GM19025 (cell line): ENCODE measurements around the gene NEURL2.
"Not testable (repeated sequence)": the region's sequence is repeated elsewhere in the genome, so short reads cannot be mapped to it uniquely, and the experiment has no call there.

Source experiments
- ATAC-seq: cut with Tn5 transposase; IDR thresholded peaks from one replicate; pipeline ENCODE4 v1.9.1; 2021; ENCODE audit warnings: mild to moderate bottlenecking, low read depth, moderate library complexity; ENCODE audit not compliant: unreplicated experiment

The NEURL2 gene

GRCh38 chr20:45890985-45891983 is at the start of gene NEURL2, which contains the start of gene CTSA:
Gene NEURL2 (minus strand): TSS chr20:45891208. CDS start chr20:45890991, 217 bp downstream.
Gene CTSA (plus strand): TSS chr20:45891335. CDS start chr20:45891569, 234 bp downstream.
- ATAC-seq: peak; percentile 68

- no peak for ATAC-seq
These were observed 49.5 kb upstream of the NEURL2 start for GRCh38 chr20:45940469-45940868.

GRCh38 chr20:45940053-45940452 is 49.0 kb upstream of the NEURL2 start:
- ATAC-seq: no peak

GRCh38 chr20:45938727-45939438 is 47.9 kb upstream of the NEURL2 start:
- ATAC-seq: no peak

- ATAC-seq: no peak
These were observed 46.8 kb upstream of the NEURL2 start for GRCh38 chr20:45937765-45938164.

- peak; percentile 1 for ATAC-seq
These were observed 44.5 kb upstream of the NEURL2 start for GRCh38 chr20:45935416-45936046.

GRCh38 chr20:45934586-45935415 is 43.8 kb upstream of the NEURL2 start, which contains the start of gene PCIF1:
Gene PCIF1 (plus strand): TSS chr20:45934683. CDS start chr20:45939000, 4,317 bp downstream.
- ATAC-seq: peak; percentile 70

- peak; percentile 14 for ATAC-seq
These were observed 43.1 kb upstream of the NEURL2 start for GRCh38 chr20:45934046-45934585.

- ATAC-seq: no peak
These were observed 42.4 kb upstream of the NEURL2 start for GRCh38 chr20:45933266-45934045.

GRCh38 chr20:45931680-45932079 is 40.7 kb upstream of the NEURL2 start:
- ATAC-seq: not testable (repeated sequence)

- ATAC-seq: no peak
These were observed 36.3 kb upstream of the NEURL2 start for GRCh38 chr20:45927071-45927878.

- no peak for ATAC-seq
These were observed 35.7 kb upstream of the NEURL2 start for GRCh38 chr20:45926731-45927070.

GRCh38 chr20:45925821-45926506 is 35.0 kb upstream of the NEURL2 start:
- ATAC-seq: no peak

- ATAC-seq: no peak
These were observed 33.6 kb upstream of the NEURL2 start for GRCh38 chr20:45924391-45925261.

GRCh38 chr20:45921337-45922189 is 30.6 kb upstream of the NEURL2 start:
- no peak for ATAC-seq
